SKM-1 treated with dmso at 0.1 percent for 144 hours (cell line): ENCODE results near the gene RASSF7.
A peak's percentile ranks its signal among the peaks of the same experiment; 100 is the strongest.
"Not testable (repeated sequence)": the region's sequence is repeated elsewhere in the genome, so short reads cannot be mapped to it uniquely, and the experiment has no call there.

Experiments used
- DNase-seq: peaks from one replicate; lab custom pipeline; 2025; ENCODE audit not compliant: unreplicated experiment; lab: John Stamatoyannopoulos, UW

The RASSF7 gene

GRCh38 chr11:565921-566509 lies 5.2 kb downstream of the RASSF7 start:
- DNase-seq: no peak

GRCh38 chr11:567011-567628 lies 6.3 kb downstream of the RASSF7 start:
- no peak for DNase-seq

- DNase-seq: no peak
Observed at GRCh38 chr11:567629-568292, 7.0 kb downstream of the RASSF7 start.

GRCh38 chr11:568306-569157 lies 7.8 kb downstream of the RASSF7 start:
- peak; percentile 84 for DNase-seq

- DNase-seq: no peak
Observed at GRCh38 chr11:569158-569885, 8.6 kb downstream of the RASSF7 start.

- DNase-seq: no peak
Observed at GRCh38 chr11:571802-572185, 11.0 kb downstream of the RASSF7 start.

- no peak for DNase-seq
Observed at GRCh38 chr11:573146-573759, 12.5 kb downstream of the RASSF7 start.

GRCh38 chr11:574031-574570 lies 13.3 kb downstream of the RASSF7 start:
- not testable (repeated sequence) for DNase-seq

GRCh38 chr11:574632-575312 lies 14.0 kb downstream of the RASSF7 start:
- no peak for DNase-seq

GRCh38 chr11:575313-575995 lies 14.7 kb downstream of the RASSF7 start:
- DNase-seq: peak; percentile 73

- peak; percentile 87 for DNase-seq
Observed at GRCh38 chr11:575996-576768, 15.4 kb downstream of the RASSF7 start, which contains the start of gene PHRF1. Gene PHRF1 (plus strand): TSS chr11:576470. CDS start chr11:581513, 5,043 bp downstream.

GRCh38 chr11:576811-577610 lies 16.2 kb downstream of the RASSF7 start:
- DNase-seq: no peak

- DNase-seq: no peak
Observed at GRCh38 chr11:577611-577894, 16.8 kb downstream of the RASSF7 start.

- no peak for DNase-seq
Observed at GRCh38 chr11:578276-579035, 17.7 kb downstream of the RASSF7 start.

- no peak for DNase-seq
Observed at GRCh38 chr11:579830-580601, 19.2 kb downstream of the RASSF7 start.

- no peak for DNase-seq
Observed at GRCh38 chr11:581342-581741, 20.6 kb downstream of the RASSF7 start.
